ENCODE data around the gene PIK3R6. TPM values are rescaled to one million over a fixed set of nuclear protein-coding genes. Genes with fewer than 3 reads are reported as not detected.

The PIK3R6 gene
- total and polyA plus RNA-seq, 2 experiments from 2014 or later = 0.11 to 0.24 TPM

GRCh38 chr17:8898636-8899035, 31.2 kb upstream of the PIK3R6 start:
- no peak overlapping the region for H3K4me2 ChIP-seq
- H3K4me1 Mint-ChIP-seq = peaks cover 37% of the 10 kb centered on the region
- H3K36me3 Mint-ChIP-seq (ENCODE audit: low read depth) = no peaks in the 10 kb centered on the region
- H3K27me3 Mint-ChIP-seq (ENCODE audit: insufficient read depth, low read depth, poor library complexity) = peaks cover 2% of the 10 kb centered on the region
- H3K27ac Mint-ChIP-seq = no peak overlapping the region
- peaks cover 16% of the 10 kb centered on the region for H3K4me1 ChIP-seq (ENCODE audit: insufficient read depth)
- no peaks in the 10 kb centered on the region for H3K9me3 Mint-ChIP-seq
- no peaks in the 10 kb centered on the region for H3K9me2 ChIP-seq (ENCODE audit: insufficient read depth)
- H3K36me3 ChIP-seq (ENCODE audit: insufficient read depth) = no peaks in the 10 kb centered on the region
- no peaks in the 10 kb centered on the region for H3K79me2 ChIP-seq (replicated peaks; ENCODE audit: insufficient read depth)
- ATAC-seq (no peak), DNase-seq (ENCODE audit: low spot score) (no peak)
- H2AFZ ChIP-seq = no peak overlapping the region
- no peaks in the 10 kb centered on the region for H4K20me1 ChIP-seq (replicated peaks; ENCODE audit: insufficient read depth)
- no peak for TF ChIP-seq REST (IDR thresholded peaks at IDR 0.05; ENCODE audit: unreplicated experiment)
- no peak for TF ChIP-seq POLR2AphosphoS5 (IDR thresholded peaks at IDR 0.05; ENCODE audit: low read depth)
- no peak for TF ChIP-seq CREB1 (CRISPR knock-in tag; IDR thresholded peaks at IDR 0.05; ENCODE audit: low read depth)
- no peaks in the 10 kb centered on the region for H3K27me3 ChIP-seq (ENCODE audit: insufficient read depth)
- no peak overlapping the region for H3K4me3 Mint-ChIP-seq
- H3K27ac ChIP-seq (ENCODE audit: low read depth) = no peak overlapping the region
- H3K4me3 ChIP-seq = no peak overlapping the region
- no peaks in the 10 kb centered on the region for H3F3A ChIP-seq (replicated peaks; ENCODE audit: low read depth)

- Histone ChIP-seq H3K79me2 (replicated peaks; ENCODE audit: insufficient read depth) (no peaks in the 10 kb centered on the region), H3K27ac (ENCODE audit: low read depth) (no peak overlapping the region), H3K4me3 (no peak overlapping the region), H3K4me2 (no peak overlapping the region), H3F3A (replicated peaks; ENCODE audit: low read depth) (no peaks in the 10 kb centered on the region), H3K4me1 (ENCODE audit: insufficient read depth) (peaks cover 16% of the 10 kb centered on the region), H3K36me3 (ENCODE audit: insufficient read depth) (no peaks in the 10 kb centered on the region), H4K20me1 (replicated peaks; ENCODE audit: insufficient read depth) (no peaks in the 10 kb centered on the region), H3K9me2 (ENCODE audit: insufficient read depth) (no peaks in the 10 kb centered on the region), H2AFZ (no peak overlapping the region), H3K27me3 (ENCODE audit: insufficient read depth) (no peaks in the 10 kb centered on the region)
- Mint-ChIP-seq H3K27ac (no peak overlapping the region), H3K36me3 (ENCODE audit: low read depth) (no peaks in the 10 kb centered on the region), H3K4me1 (peaks cover 40% of the 10 kb centered on the region), H3K9me3 (no peaks in the 10 kb centered on the region), H3K4me3 (no peak overlapping the region), H3K27me3 (ENCODE audit: insufficient read depth, low read depth, poor library complexity) (peaks cover 2% of the 10 kb centered on the region)
- TF ChIP-seq EZH2 (IDR thresholded peaks at IDR 0.05; ENCODE audit: low read depth, unreplicated experiment) = no peak
- TF ChIP-seq POLR2AphosphoS5 (IDR thresholded peaks at IDR 0.05; ENCODE audit: low read depth) = no peak
- TF ChIP-seq JUNB (IDR thresholded peaks at IDR 0.05; ENCODE audit: unreplicated experiment) = no peak
- TF ChIP-seq NANOG (IDR thresholded peaks at IDR 0.05; ENCODE audit: borderline replicate concordance) = no peak
- no peak for TF ChIP-seq ZNF331 (CRISPR knock-in tag; IDR thresholded peaks at IDR 0.05; ENCODE audit: low read depth)
- no peak for TF ChIP-seq EZH2phosphoT487 (IDR thresholded peaks at IDR 0.05; ENCODE audit: unreplicated experiment)
- TF ChIP-seq ZNF114 (CRISPR knock-in tag; IDR thresholded peaks at IDR 0.05) = no peak
- no peak for TF ChIP-seq STAT1 (IDR thresholded peaks at IDR 0.05; ENCODE audit: unreplicated experiment)
- TF ChIP-seq CREB1 (CRISPR knock-in tag; IDR thresholded peaks at IDR 0.05; ENCODE audit: low read depth) = no peak
- no peak for TF ChIP-seq CTCF (conservative IDR thresholded peaks at IDR 0.05; ENCODE audit: low read depth in 2 of 2)
- ATAC-seq (no peak), DNase-seq (ENCODE audit: low spot score) (no peak)
These were observed 30.7 kb upstream of the PIK3R6 start for GRCh38 chr17:8898126-8898525.
